Lower leg skin (tissue), 3 donors: ENCODE results near the gene LIN37.

Experiments used
- POLR2A ChIP-seq, 2 donors: fragments of 450-650 bp; IDR thresholded peaks; one replicate each; pipeline ENCODE4 v1.6.1; 2016 to 2017; ENCODE audit warnings: antibody characterized with exemption in 2 of 2, mild to moderate bottlenecking in 1 of 2, moderate library complexity in 1 of 2
- TF ChIP-seq, protein P1 (sequence below), 3 donors: fragments of 450-650 bp; IDR thresholded peaks; one replicate each; pipeline ENCODE4 v1.5.1; 2016; ENCODE audit warnings: antibody characterized with exemption in 3 of 3, mild to moderate bottlenecking in 3 of 3, moderate library complexity in 2 of 3

DNA sequence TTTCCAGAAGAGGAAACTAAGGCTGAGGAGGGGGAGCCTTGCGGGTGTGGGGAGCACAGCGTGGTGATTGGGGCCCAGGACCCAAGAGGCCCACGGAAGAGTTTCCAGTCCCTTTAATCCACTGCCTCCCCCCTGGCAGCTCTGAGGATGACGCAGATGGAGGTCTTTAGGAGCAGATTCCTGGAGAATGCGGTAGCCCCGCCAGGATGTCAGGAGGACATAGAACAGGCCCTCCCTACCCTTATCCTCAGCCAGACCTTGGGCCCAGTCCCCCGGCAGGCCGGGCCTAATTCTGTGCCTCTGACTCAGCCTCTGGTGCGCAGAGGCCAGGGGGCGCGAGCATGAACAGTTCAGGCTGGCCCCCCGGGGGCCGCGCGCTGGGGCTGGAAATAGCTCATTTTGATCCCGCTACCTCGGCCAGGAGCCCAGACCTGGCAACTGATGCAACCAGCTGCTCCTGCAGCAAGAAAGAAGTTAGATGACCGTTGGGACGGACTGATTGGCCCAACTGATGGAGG lies 8.9 kb downstream of the LIN37 start:
- TF ChIP-seq, protein P1, sequence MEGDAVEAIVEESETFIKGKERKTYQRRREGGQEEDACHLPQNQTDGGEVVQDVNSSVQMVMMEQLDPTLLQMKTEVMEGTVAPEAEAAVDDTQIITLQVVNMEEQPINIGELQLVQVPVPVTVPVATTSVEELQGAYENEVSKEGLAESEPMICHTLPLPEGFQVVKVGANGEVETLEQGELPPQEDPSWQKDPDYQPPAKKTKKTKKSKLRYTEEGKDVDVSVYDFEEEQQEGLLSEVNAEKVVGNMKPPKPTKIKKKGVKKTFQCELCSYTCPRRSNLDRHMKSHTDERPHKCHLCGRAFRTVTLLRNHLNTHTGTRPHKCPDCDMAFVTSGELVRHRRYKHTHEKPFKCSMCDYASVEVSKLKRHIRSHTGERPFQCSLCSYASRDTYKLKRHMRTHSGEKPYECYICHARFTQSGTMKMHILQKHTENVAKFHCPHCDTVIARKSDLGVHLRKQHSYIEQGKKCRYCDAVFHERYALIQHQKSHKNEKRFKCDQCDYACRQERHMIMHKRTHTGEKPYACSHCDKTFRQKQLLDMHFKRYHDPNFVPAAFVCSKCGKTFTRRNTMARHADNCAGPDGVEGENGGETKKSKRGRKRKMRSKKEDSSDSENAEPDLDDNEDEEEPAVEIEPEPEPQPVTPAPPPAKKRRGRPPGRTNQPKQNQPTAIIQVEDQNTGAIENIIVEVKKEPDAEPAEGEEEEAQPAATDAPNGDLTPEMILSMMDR (IDR thresholded peaks at IDR 0.05) = no peak
- no peak for TF ChIP-seq POLR2A (IDR thresholded peaks at IDR 0.05)
